ENCODE results near the gene LEO1.
A peak's percentile ranks its signal among the peaks of the same experiment; 100 is the strongest.

The LEO1 gene

GRCh38 chr15:51982013-51982769 lies 10.6 kb upstream of the LEO1 start:
- H3K4me3 ChIP-seq (ENCODE audit: insufficient read depth in 1 of 2, low read depth in 1 of 2, low read length in 2 of 2), result peak overlapping the region in 1 of 2 experiments; percentile 70
- no peak overlapping the region for H3K23ac ChIP-seq (ENCODE audit: low read length in 2 of 2)
- H3K9me3 ChIP-seq (ENCODE audit: control insufficient read depth, low read length), result no peaks in the 10 kb centered on the region
- H2BK12ac ChIP-seq (ENCODE audit: low read length in 2 of 2), result peak overlapping the region in 1 of 2 experiments; percentile 54
- H3K4me1 ChIP-seq (ENCODE audit: control insufficient read depth, insufficient read depth, low read depth, low read length), result no peaks in the 10 kb centered on the region
- no peak overlapping the region for H4K8ac ChIP-seq (ENCODE audit: low read length)
- DNase-seq, result peak; percentile 92
- H3K18ac ChIP-seq (ENCODE audit: low read depth in 1 of 2, low read length in 2 of 2), result peak overlapping the region in 1 of 2 experiments; percentile 54
- 12% methylated on average over 6 of the region's 7 CpGs for WGBS
- peak overlapping the region; percentile 96 for H3K9ac ChIP-seq (ENCODE audit: low read length)
- peak overlapping the region in 1 of 2 experiments; percentile 54 for H3K4ac ChIP-seq (ENCODE audit: low read depth in 1 of 2, low read length in 2 of 2)
- H3K14ac ChIP-seq (ENCODE audit: low read length in 2 of 2), result no peak overlapping the region
- H3K4me2 ChIP-seq (ENCODE audit: low read length, poor library complexity, severe bottlenecking), result no peak overlapping the region
- no peaks in the 10 kb centered on the region for H3K27me3 ChIP-seq (ENCODE audit: control insufficient read depth in 1 of 2, insufficient read depth in 1 of 2, low read length in 2 of 2)
- no peaks in the 10 kb centered on the region for H3K36me3 ChIP-seq (ENCODE audit: control insufficient read depth in 1 of 2, insufficient read depth in 2 of 2, low read depth in 1 of 2, low read length in 2 of 2)
- H3K79me1 ChIP-seq (replicated peaks; ENCODE audit: low read length, poor library complexity, severe bottlenecking), result no peaks in the 10 kb centered on the region
- H4K91ac ChIP-seq (ENCODE audit: low read length), result peak overlapping the region; percentile 68
- H3K27ac ChIP-seq (ENCODE audit: low read length, poor library complexity, severe bottlenecking), result no peak overlapping the region
- no peak overlapping the region for H2AK5ac ChIP-seq (ENCODE audit: low read length, severe bottlenecking)
- no peak overlapping the region for H2AFZ ChIP-seq (ENCODE audit: low read depth, low read length)
- no peak overlapping the region for H2BK15ac ChIP-seq (ENCODE audit: low read depth, poor library complexity, severe bottlenecking)
- H2BK5ac ChIP-seq (ENCODE audit: low read depth, low read length, poor library complexity, severe bottlenecking), result no peak overlapping the region
- no peak overlapping the region for H2BK120ac ChIP-seq (ENCODE audit: low read depth, low read length)

- Histone ChIP-seq H2AK5ac (ENCODE audit: low read length, severe bottlenecking) (no peak overlapping the region), H3K9me3 (ENCODE audit: control insufficient read depth, low read length) (no peaks in the 10 kb centered on the region), H3K4ac (ENCODE audit: low read depth in 1 of 2, low read length in 2 of 2) (no peak overlapping the region), H2BK5ac (ENCODE audit: low read depth, low read length, poor library complexity, severe bottlenecking) (no peak overlapping the region), H4K91ac (ENCODE audit: low read length) (no peak overlapping the region), H3K9ac (ENCODE audit: low read length) (no peak overlapping the region), H3K27me3 (ENCODE audit: control insufficient read depth in 1 of 2, insufficient read depth in 1 of 2, low read length in 2 of 2) (no peaks in the 10 kb centered on the region), H3K27ac (ENCODE audit: low read length, poor library complexity, severe bottlenecking) (no peak overlapping the region), H3K23ac (ENCODE audit: low read length in 2 of 2) (no peak overlapping the region), H2BK12ac (ENCODE audit: low read length in 2 of 2) (no peak overlapping the region), H3K79me1 (replicated peaks; ENCODE audit: low read length, poor library complexity, severe bottlenecking) (peaks cover 2% of the 10 kb centered on the region), H3K4me2 (ENCODE audit: low read length, poor library complexity, severe bottlenecking) (no peak overlapping the region), H2AFZ (ENCODE audit: low read depth, low read length) (no peak overlapping the region), H3K18ac (ENCODE audit: low read depth in 1 of 2, low read length in 2 of 2) (no peak overlapping the region), H3K4me3 (ENCODE audit: insufficient read depth in 1 of 2, low read depth in 1 of 2, low read length in 2 of 2) (no peak overlapping the region), H3K14ac (ENCODE audit: low read length in 2 of 2) (no peak overlapping the region), H3K4me1 (ENCODE audit: control insufficient read depth, insufficient read depth, low read depth, low read length) (peaks cover 4% of the 10 kb centered on the region), H3K36me3 (ENCODE audit: control insufficient read depth in 1 of 2, insufficient read depth in 2 of 2, low read depth in 1 of 2, low read length in 2 of 2) (no peaks in the 10 kb centered on the region), H2BK15ac (ENCODE audit: low read depth, poor library complexity, severe bottlenecking) (no peak overlapping the region), H4K8ac (ENCODE audit: low read length) (no peak overlapping the region), H2BK120ac (ENCODE audit: low read depth, low read length) (no peak overlapping the region)
- no peak for DNase-seq
- 93% methylated on average over 2 of the region's 4 CpGs for WGBS
Measured at GRCh38 chr15:51973775-51974174, 2.2 kb upstream of the LEO1 start.

GRCh38 chr15:51973220-51973619 lies 1.6 kb upstream of the LEO1 start:
- H4K91ac ChIP-seq (ENCODE audit: low read length), result no peak overlapping the region
- 91% methylated on average over 4 of the region's 5 CpGs for WGBS

GRCh38 chr15:51971032-51971374 lies 575 bp downstream of the LEO1 start:
- no peak overlapping the region for H2AK5ac ChIP-seq (ENCODE audit: low read length, severe bottlenecking)
- H4K8ac ChIP-seq (ENCODE audit: low read length), result peak overlapping the region; percentile 73
- H2BK120ac ChIP-seq (ENCODE audit: low read depth, low read length), result no peak overlapping the region
- H3K4ac ChIP-seq (ENCODE audit: low read depth in 1 of 2, low read length in 2 of 2), result peak overlapping the region; percentile 4 to 92
- DNase-seq, result no peak
- H2BK12ac ChIP-seq (ENCODE audit: low read length in 2 of 2), result peak overlapping the region; percentile 60 to 61
- H3K4me1 ChIP-seq (ENCODE audit: control insufficient read depth, insufficient read depth, low read depth, low read length), result peaks cover 4% of the 10 kb centered on the region
- H3K36me3 ChIP-seq (ENCODE audit: control insufficient read depth in 1 of 2, insufficient read depth in 2 of 2, low read depth in 1 of 2, low read length in 2 of 2), result no peaks in the 10 kb centered on the region
- H2BK15ac ChIP-seq (ENCODE audit: low read depth, poor library complexity, severe bottlenecking), result no peak overlapping the region
- H3K14ac ChIP-seq (ENCODE audit: low read length in 2 of 2), result peak overlapping the region; percentile 83 to 90
- H2AFZ ChIP-seq (ENCODE audit: low read depth, low read length), result peak overlapping the region; percentile 3
- peak overlapping the region in 1 of 2 experiments; percentile 46 for H3K23ac ChIP-seq (ENCODE audit: low read length in 2 of 2)
- peaks cover 6% of the 10 kb centered on the region for H3K79me1 ChIP-seq (replicated peaks; ENCODE audit: low read length, poor library complexity, severe bottlenecking)
- no peak overlapping the region for H2BK5ac ChIP-seq (ENCODE audit: low read depth, low read length, poor library complexity, severe bottlenecking)
- H3K4me3 ChIP-seq (ENCODE audit: insufficient read depth in 1 of 2, low read depth in 1 of 2, low read length in 2 of 2), result peak overlapping the region; percentile 89 to 90
- H3K27ac ChIP-seq (ENCODE audit: low read length, poor library complexity, severe bottlenecking), result peak overlapping the region; percentile 66
- H4K91ac ChIP-seq (ENCODE audit: low read length), result peak overlapping the region; percentile 93
- peak overlapping the region; percentile 51 for H3K4me2 ChIP-seq (ENCODE audit: low read length, poor library complexity, severe bottlenecking)
- peak overlapping the region; percentile 93 for H3K9ac ChIP-seq (ENCODE audit: low read length)
- peak overlapping the region; percentile 59 to 95 for H3K18ac ChIP-seq (ENCODE audit: low read depth in 1 of 2, low read length in 2 of 2)
- peaks cover 5% of the 10 kb centered on the region for H3K9me3 ChIP-seq (ENCODE audit: control insufficient read depth, low read length)
- no peaks in the 10 kb centered on the region for H3K27me3 ChIP-seq (ENCODE audit: control insufficient read depth in 1 of 2, insufficient read depth in 1 of 2, low read length in 2 of 2)
- 2% methylated on average over 7 of the region's 7 CpGs for WGBS

More at GRCh38 chr15:51973220-51973619, 1.6 kb upstream of the LEO1 start:
- Histone ChIP-seq H3K18ac (ENCODE audit: low read depth in 1 of 2, low read length in 2 of 2) (no peak overlapping the region), H3K36me3 (ENCODE audit: control insufficient read depth in 1 of 2, insufficient read depth in 2 of 2, low read depth in 1 of 2, low read length in 2 of 2) (no peaks in the 10 kb centered on the region), H2BK15ac (ENCODE audit: low read depth, poor library complexity, severe bottlenecking) (no peak overlapping the region), H3K79me1 (replicated peaks; ENCODE audit: low read length, poor library complexity, severe bottlenecking) (peaks cover 2% of the 10 kb centered on the region), H3K4me3 (ENCODE audit: insufficient read depth in 1 of 2, low read depth in 1 of 2, low read length in 2 of 2) (no peak overlapping the region), H3K14ac (ENCODE audit: low read length in 2 of 2) (no peak overlapping the region), H3K27me3 (ENCODE audit: control insufficient read depth in 1 of 2, insufficient read depth in 1 of 2, low read length in 2 of 2) (no peaks in the 10 kb centered on the region), H3K9ac (ENCODE audit: low read length) (no peak overlapping the region), H2BK12ac (ENCODE audit: low read length in 2 of 2) (no peak overlapping the region), H3K9me3 (ENCODE audit: control insufficient read depth, low read length) (no peaks in the 10 kb centered on the region), H3K4me2 (ENCODE audit: low read length, poor library complexity, severe bottlenecking) (no peak overlapping the region), H3K4ac (ENCODE audit: low read depth in 1 of 2, low read length in 2 of 2) (no peak overlapping the region), H3K27ac (ENCODE audit: low read length, poor library complexity, severe bottlenecking) (peak overlapping the region; percentile 14), H4K8ac (ENCODE audit: low read length) (no peak overlapping the region), H2AK5ac (ENCODE audit: low read length, severe bottlenecking) (no peak overlapping the region), H3K23ac (ENCODE audit: low read length in 2 of 2) (no peak overlapping the region), H2BK5ac (ENCODE audit: low read depth, low read length, poor library complexity, severe bottlenecking) (no peak overlapping the region), H3K4me1 (ENCODE audit: control insufficient read depth, insufficient read depth, low read depth, low read length) (peaks cover 4% of the 10 kb centered on the region), H2BK120ac (ENCODE audit: low read depth, low read length) (no peak overlapping the region), H2AFZ (ENCODE audit: low read depth, low read length) (no peak overlapping the region)
- DNase-seq, result no peak
